Panc1 (cell line): Measurements from ENCODE around the gene CDK2AP2. TPM values are rescaled to one million over a fixed set of nuclear protein-coding genes. Genes with fewer than 3 reads are reported as not detected.

ENCODE experiments used
- ATAC-seq: fragments of 200-7000 bp; cut with Tn5 transposase; 2 replicates; pipeline ENCODE4 v1.9.1; 2020; ENCODE audit warnings: mild to moderate bottlenecking, moderate library complexity
- BruUV-seq: library from RNA; stranded (reverse); fragments of 400-500 nt; replicated peaks from 2 replicates; lab custom pipeline; 2021; lab: Mats Ljungman, UMichigan
- CTCF ChIA-PET: fragments of 300-600 bp; sonication (Branson Sonifier 250); formaldehyde crosslinking; loops from one replicate; lab custom pipeline; 2022; ENCODE audit warnings: antibody characterized with exemption; lab: Charles Lee
- POLR2A ChIA-PET: fragments of 300-600 bp; sonication (Branson Sonifier 250); formaldehyde crosslinking; loops from one replicate; lab custom pipeline; 2022; ENCODE audit warnings: antibody characterized with exemption; lab: Charles Lee
- DNase-seq: peaks from one replicate; pipeline ENCODE4 v3.0.0-alpha.2; 2010; ENCODE audit warnings: low read depth, low spot score
- H3K27ac ChIP-seq: 2 replicates; pipeline ENCODE4 v1.5.1; 2011; ENCODE audit warnings: mild to moderate bottlenecking, low read length, inconsistent platforms
- H3K27me3 ChIP-seq: fragments of 200-500 bp; sonication (Bioruptor generic); 2 replicates; pipeline ENCODE4 v1.6.0; 2014; ENCODE audit warnings: low read length, inconsistent platforms; ENCODE audit not compliant: control insufficient read depth, insufficient read depth
- H3K36me3 ChIP-seq: fragments of 200-500 bp; sonication (Bioruptor generic); 2 replicates; pipeline ENCODE4 v1.5.1; 2014; ENCODE audit warnings: inconsistent platforms, mild to moderate bottlenecking, low read length, moderate library complexity; ENCODE audit not compliant: control insufficient read depth, insufficient read depth
- H3K4me1 ChIP-seq: 2 replicates; pipeline ENCODE4 v1.5.1; 2011; ENCODE audit warnings: inconsistent platforms, mild to moderate bottlenecking, low read length, moderate library complexity; ENCODE audit not compliant: control insufficient read depth, insufficient read depth
- H3K4me3 ChIP-seq, 2 experiments: 2 replicates each; pipeline ENCODE4 v1.5.1; 2011 to 2012; ENCODE audit warnings: low read depth in 2 of 2, low read length in 2 of 2, mild to moderate bottlenecking in 2 of 2, inconsistent platforms in 1 of 2, moderate library complexity in 1 of 2
- H3K9me3 ChIP-seq: fragments of 200-500 bp; sonication (Bioruptor generic); 2 replicates; pipeline ENCODE4 v1.5.1; 2014; ENCODE audit warnings: low read depth, mild to moderate bottlenecking, inconsistent platforms, low read length, moderate library complexity; ENCODE audit not compliant: control insufficient read depth, insufficient read depth
- CTCF ChIP-seq: fragments of 450-650 bp; IDR thresholded peaks from 2 replicates; pipeline ENCODE4 v1.5.1; 2017; ENCODE audit warnings: mild to moderate bottlenecking
- POLR2AphosphoS5 ChIP-seq: IDR thresholded peaks from 2 replicates; pipeline ENCODE4 v1.6.1; 2012; ENCODE audit warnings: mild to moderate bottlenecking, low read depth, low read length, moderate library complexity
- REST ChIP-seq, 2 experiments: IDR thresholded peaks; 2 replicates each; pipeline ENCODE4 v1.6.1; 2011 to 2012; ENCODE audit warnings: low read depth in 2 of 2, control low read depth in 1 of 2, low read length in 1 of 2, mild to moderate bottlenecking in 1 of 2, moderate library complexity in 1 of 2; ENCODE audit not compliant: insufficient read depth in 1 of 2
- SIN3A ChIP-seq: IDR thresholded peaks from 2 replicates; pipeline ENCODE4 v1.6.1; 2012; ENCODE audit warnings: low read depth, mild to moderate bottlenecking, low read length, moderate library complexity, borderline replicate concordance; ENCODE audit not compliant: insufficient read depth
- TCF7L2 ChIP-seq: IDR thresholded peaks from 2 replicates; pipeline ENCODE4 v1.6.1; 2011; ENCODE audit warnings: mild to moderate bottlenecking, low read depth, low read length, inconsistent platforms
- in situ Hi-C: cut with HindIII; loops from 2 replicates; pipeline ENCODE4 v1.10.0; 2016; ENCODE audit warnings: low sequenced_read_pairs, low pct_unique_long_range_greater_than_20kb
- intact Hi-C: fragments of 100-400 bp; cut with micrococcal nuclease; formaldehyde crosslinking; loops from one replicate; pipeline ENCODE4 v1.10.0; 2022; ENCODE audit not compliant: unreplicated experiment
- total RNA-seq: library from RNA; stranded (reverse); gene quantifications from one replicate; pipeline ENCODE4 v1.2.1, GENCODE V29; 2021; ENCODE audit not compliant: unreplicated experiment

CDK2AP2 gene
- total RNA-seq, 1 experiment from 2014 or later, result 76.1 TPM

- intact Hi-C loops, result no loop called here
- no TSS peak for BruUV-seq
- peaks cover 31% of the 10 kb centered on the region; the same call in 1 of the 2 replicates for H3K9me3 ChIP-seq
These were observed 24.9 kb upstream of the CDK2AP2 start for GRCh38 chr11:67532889-67533288.

GRCh38 chr11:67530282-67530592, 22.3 kb upstream of the CDK2AP2 start:
- TF ChIP-seq CTCF, result no peak
- no peak for TF ChIP-seq TCF7L2
- no peak for TF ChIP-seq POLR2AphosphoS5
- no peak for TF ChIP-seq REST (IDR thresholded peaks at IDR 0.05; ENCODE audit: insufficient read depth in 1 of 2, low read depth in 2 of 2, low read length in 1 of 2)
- TF ChIP-seq SIN3A, result no peak
- intact Hi-C loops (no loop called here), in situ Hi-C loops (no loop called here)
- no peaks in the 10 kb centered on the region for H3K27me3 ChIP-seq
- no peak for DNase-seq
- peaks cover 25% of the 10 kb centered on the region; the same call in 1 of the 2 replicates for H3K9me3 ChIP-seq
- BruUV-seq, result no TSS peak
- no peak for ATAC-seq
- H3K4me1 ChIP-seq, result no peaks in the 10 kb centered on the region
- no peak overlapping the region for H3K4me3 ChIP-seq
- H3K36me3 ChIP-seq, result no peaks in the 10 kb centered on the region
- no peak overlapping the region for H3K27ac ChIP-seq
- ChIA-PET CTCF (no interaction called here), POLR2A (no interaction called here)

More at GRCh38 chr11:67532889-67533288, 24.9 kb upstream of the CDK2AP2 start:
- POLR2A ChIA-PET, result no interaction called here
- H3K4me3 ChIP-seq, result no peak overlapping the region
- DNase-seq (no peak), ATAC-seq (no peak)
- TF ChIP-seq POLR2AphosphoS5 (no peak), TCF7L2 (no peak), REST (IDR thresholded peaks at IDR 0.05; ENCODE audit: insufficient read depth in 1 of 2, low read depth in 2 of 2, low read length in 1 of 2) (no peak), CTCF (no peak), SIN3A (no peak)
- CTCF ChIA-PET, result no interaction called here
- no peaks in the 10 kb centered on the region for H3K4me1 ChIP-seq
- no peaks in the 10 kb centered on the region for H3K27me3 ChIP-seq
- no peaks in the 10 kb centered on the region for H3K36me3 ChIP-seq
- no peak overlapping the region for H3K27ac ChIP-seq
- in situ Hi-C loops, result no loop called here
